ENCODE measurements around the gene S100A14. TPM values are rescaled to one million over a fixed set of nuclear protein-coding genes. Genes with fewer than 3 reads are reported as not detected.

The S100A14 gene
- polyA plus RNA-seq (2013): not detected

DNA sequence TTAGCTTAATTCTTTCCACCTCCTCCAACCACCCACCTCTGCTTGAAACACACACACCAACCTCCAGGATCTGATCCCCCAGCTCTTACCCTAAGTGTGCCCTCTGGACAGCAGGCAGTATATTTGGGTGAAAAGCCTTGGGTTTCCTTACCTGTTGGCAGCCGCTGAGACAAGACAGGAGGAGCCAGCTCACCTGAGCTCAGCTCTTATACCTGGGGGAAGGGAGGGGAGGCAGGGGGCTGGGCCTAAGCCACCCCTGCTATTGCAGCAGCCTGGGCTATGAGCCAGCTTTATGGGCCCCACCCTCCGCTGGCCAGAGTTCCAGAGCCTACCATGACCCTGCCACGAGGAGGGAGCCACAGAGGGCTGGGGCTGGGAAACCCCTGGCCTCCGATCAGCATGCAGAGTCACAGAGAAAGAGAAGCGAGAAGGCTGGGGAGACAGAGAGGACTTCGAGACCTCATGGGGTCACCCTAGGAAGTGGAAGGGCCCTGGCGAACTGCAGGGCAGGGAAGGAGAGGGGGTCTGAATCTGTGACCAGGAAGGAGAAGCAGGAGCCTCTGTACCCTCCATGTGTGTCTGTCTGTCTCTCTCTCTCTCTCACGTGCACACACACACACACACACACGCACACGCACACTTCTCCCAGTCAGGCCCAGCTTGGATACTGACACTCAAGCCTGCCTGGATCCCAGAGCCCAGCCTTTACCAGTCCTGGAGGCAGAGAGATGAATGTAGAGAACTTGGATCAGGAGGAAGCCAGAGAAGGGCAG, at the start of gene S100A14:
S100A14 (minus strand) TSS at position 182 of the 773 bp plus-strand sequence. CDS start 467 bp downstream, outside the sequence.
- Histone ChIP-seq H3K36me3 (ENCODE audit: control insufficient read depth in 4 of 4, insufficient read depth in 4 of 4, low read length in 3 of 4) (no peaks in the 10 kb centered on the region), H3K27me3 (replicated peaks in 2 of 5; ENCODE audit: control insufficient read depth in 4 of 5, insufficient read depth in 5 of 5, low read length in 4 of 5) (no peaks in the 10 kb centered on the region), H3K4me1 (ENCODE audit: control extremely low read depth in 1 of 4, control insufficient read depth in 4 of 4, insufficient read depth in 4 of 4, low read length in 3 of 4) (peaks cover 0 to 8% (median 2%) of the 10 kb centered on the region in 4 experiments), H3K27ac (ENCODE audit: insufficient read depth in 1 of 2, low read depth in 1 of 2, low read length in 2 of 2, poor library complexity in 1 of 2, severe bottlenecking in 2 of 2) (no peak within 1 kb of the TSS), H3K4me3 (ENCODE audit: control insufficient read depth in 1 of 7, extremely low read depth in 1 of 7, insufficient read depth in 4 of 7, low read depth in 2 of 7, low read length in 6 of 7) (no peak within 1 kb of the TSS), H3K9me3 (ENCODE audit: control extremely low read depth in 1 of 5, control insufficient read depth in 4 of 5, insufficient read depth in 2 of 5, low read depth in 1 of 5, low read length in 4 of 5) (peaks cover 0 to 1% (median 0%) of the 10 kb centered on the region in 5 experiments)
- DNase-seq: no peak
- ChIA-PET POLR2A (interaction anchor here (0.6 to 1.3 kb wide), 2 partner anchors 44 to 112 kb away, joined by 3 to 4 read pairs; partner anchors contain the start of gene INTS3), CTCF (interaction anchor here (0.6 to 21.2 kb wide), 12 partner anchors 8 to 107 kb away, joined by 3 to 262 read pairs (median 8); partner anchors contain the start of genes CHTOP, S100A1 and S100A13)
- 100% methylated on average over 7 of the region's 10 CpGs for WGBS (ENCODE audit: insufficient coverage)

DNA sequence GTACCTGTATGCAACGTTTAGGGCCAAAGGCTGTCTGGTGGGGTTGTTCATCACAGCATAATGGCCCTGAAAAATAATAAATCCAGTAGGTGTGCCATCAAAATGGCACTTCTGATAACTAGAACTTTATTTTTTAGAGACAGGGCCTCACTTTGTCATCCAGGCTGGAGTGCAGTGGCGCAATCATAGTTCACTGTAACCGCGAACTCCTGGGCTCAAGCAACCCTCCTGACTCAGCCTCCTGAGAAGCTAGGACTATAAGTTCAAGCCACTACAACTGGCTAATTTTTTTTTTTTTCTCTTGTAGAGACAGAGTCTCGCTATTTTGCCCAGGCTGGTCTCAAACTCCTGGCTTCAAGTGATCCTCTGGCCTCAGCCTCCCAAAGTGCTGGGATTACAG, 47.1 kb upstream of the S100A14 start:
- H3K9me3 ChIP-seq (ENCODE audit: control extremely low read depth in 1 of 5, control insufficient read depth in 4 of 5, insufficient read depth in 2 of 5, low read depth in 1 of 5, low read length in 4 of 5): no peaks in the 10 kb centered on the region
- DNase-seq: no peak
- peaks cover 3 to 13% (median 10%) of the 10 kb centered on the region in 4 experiments for H3K4me1 ChIP-seq (ENCODE audit: control extremely low read depth in 1 of 4, control insufficient read depth in 4 of 4, insufficient read depth in 4 of 4, low read length in 3 of 4)
- ChIA-PET CTCF (no interaction called here), POLR2A (no interaction called here)
- WGBS (ENCODE audit: insufficient coverage): 83% methylated on average over 4 of the region's 5 CpGs
- H3K27ac ChIP-seq (ENCODE audit: insufficient read depth in 1 of 2, low read depth in 1 of 2, low read length in 2 of 2, poor library complexity in 1 of 2, severe bottlenecking in 2 of 2): no peak overlapping the region
- peaks cover 29 to 75% (median 58%) of the 10 kb centered on the region in 4 experiments for H3K36me3 ChIP-seq (ENCODE audit: control insufficient read depth in 4 of 4, insufficient read depth in 4 of 4, low read length in 3 of 4)
- H3K4me3 ChIP-seq (ENCODE audit: control insufficient read depth in 1 of 7, extremely low read depth in 1 of 7, insufficient read depth in 4 of 7, low read depth in 2 of 7, low read length in 6 of 7): no peak overlapping the region
- no peaks in the 10 kb centered on the region for H3K27me3 ChIP-seq (replicated peaks in 2 of 5; ENCODE audit: control insufficient read depth in 4 of 5, insufficient read depth in 5 of 5, low read length in 4 of 5)

DNA sequence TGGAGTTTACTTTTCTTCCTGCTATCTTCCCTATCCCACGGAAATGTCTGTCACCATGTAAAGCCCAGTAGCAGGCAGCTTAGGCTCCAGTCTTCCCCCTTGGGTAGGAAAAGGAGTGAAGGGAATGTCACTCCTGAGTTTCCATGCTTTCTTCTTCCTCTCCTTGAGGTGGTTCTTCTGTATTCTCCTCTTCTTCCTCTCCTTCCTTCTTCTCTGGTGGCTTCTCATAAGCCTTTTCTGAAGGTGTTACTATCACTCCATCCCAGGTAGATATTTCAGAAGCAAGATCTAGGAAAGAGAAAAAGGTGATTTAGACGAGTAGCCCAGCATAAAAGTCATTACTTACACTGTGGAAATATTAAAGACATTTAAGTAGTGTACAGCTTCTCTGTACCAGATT, 46.1 kb upstream of the S100A14 start:
- ChIA-PET POLR2A (interaction anchor here (0.6 to 1.3 kb wide), 3 partner anchors 23 to 28 kb away, joined by 3 to 4 read pairs (median 3); partner anchors contain the start of gene CHTOP), CTCF (no interaction called here)
- H3K4me3 ChIP-seq (ENCODE audit: control insufficient read depth in 1 of 7, extremely low read depth in 1 of 7, insufficient read depth in 4 of 7, low read depth in 2 of 7, low read length in 6 of 7): no peak overlapping the region
- H3K4me1 ChIP-seq (ENCODE audit: control extremely low read depth in 1 of 4, control insufficient read depth in 4 of 4, insufficient read depth in 4 of 4, low read length in 3 of 4): peaks cover 3 to 18% (median 13%) of the 10 kb centered on the region in 4 experiments
- no peak for DNase-seq
- H3K36me3 ChIP-seq (ENCODE audit: control insufficient read depth in 4 of 4, insufficient read depth in 4 of 4, low read length in 3 of 4): peaks cover 21 to 65% (median 52%) of the 10 kb centered on the region in 4 experiments
- H3K9me3 ChIP-seq (ENCODE audit: control extremely low read depth in 1 of 5, control insufficient read depth in 4 of 5, insufficient read depth in 2 of 5, low read depth in 1 of 5, low read length in 4 of 5): no peaks in the 10 kb centered on the region
- WGBS (ENCODE audit: insufficient coverage): no CpG with 5 or more reads among the region's 2 CpGs
- H3K27ac ChIP-seq (ENCODE audit: insufficient read depth in 1 of 2, low read depth in 1 of 2, low read length in 2 of 2, poor library complexity in 1 of 2, severe bottlenecking in 2 of 2): no peak overlapping the region
- H3K27me3 ChIP-seq (replicated peaks in 2 of 5; ENCODE audit: control insufficient read depth in 4 of 5, insufficient read depth in 5 of 5, low read length in 4 of 5): no peaks in the 10 kb centered on the region

DNA sequence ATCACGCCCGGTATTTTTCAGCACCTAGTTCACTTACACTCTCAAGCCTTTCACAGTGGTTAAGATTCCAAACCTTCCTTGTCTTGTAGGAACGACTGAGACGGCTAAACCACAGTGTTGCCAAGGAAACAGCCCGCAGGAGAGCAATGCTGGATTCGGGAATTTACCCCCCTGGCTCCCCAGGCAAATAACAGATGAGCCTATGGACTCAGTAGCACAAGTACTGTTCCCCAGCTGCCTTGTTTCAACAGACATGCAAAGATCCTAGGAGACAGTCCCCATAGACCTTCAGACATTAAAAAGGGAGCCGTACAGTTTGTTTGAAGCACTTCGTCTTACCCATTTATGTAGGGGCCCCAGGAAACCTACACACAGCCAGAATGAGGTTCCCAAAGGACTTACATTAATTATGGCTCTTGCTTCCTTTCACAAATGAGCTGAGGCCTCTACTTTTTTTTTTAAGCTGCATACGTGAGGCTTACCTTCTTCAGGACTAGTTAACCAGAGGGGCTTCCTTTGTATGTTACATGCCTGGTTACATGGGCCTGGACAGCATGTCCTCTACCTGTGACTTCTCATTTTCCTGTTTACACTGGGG, 45.1 kb upstream of the S100A14 start:
- ChIA-PET POLR2A (interaction anchor here (0.7 to 1.3 kb wide), 3 partner anchors 22 to 36 kb away, joined by 3 to 4 read pairs (median 3); partner anchors contain the start of gene CHTOP), CTCF (no interaction called here)
- 88% methylated on average over 9 of the region's 9 CpGs for whole genome bisulfite sequencing (ENCODE audit: insufficient coverage)

DNA sequence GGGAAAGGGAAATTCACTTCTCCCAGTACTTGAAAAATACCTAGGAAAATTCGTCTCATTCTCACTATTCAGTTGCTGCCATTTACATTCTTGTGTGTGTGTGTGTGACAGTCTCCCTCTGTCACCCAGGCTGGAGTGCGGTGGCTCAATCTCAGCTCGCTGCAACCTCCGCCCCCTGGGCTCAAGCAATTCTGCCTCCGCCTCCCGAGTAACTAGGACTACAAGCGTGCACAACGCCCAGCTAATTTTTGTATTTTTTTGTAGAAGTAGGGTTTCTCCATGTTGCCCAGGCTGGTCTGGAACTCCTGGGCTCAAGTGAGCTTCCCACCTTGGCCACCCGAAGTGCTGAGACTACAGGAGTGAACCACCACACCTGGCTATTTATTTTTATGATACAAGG, 43.5 kb upstream of the S100A14 start:
- H3K27me3 ChIP-seq (replicated peaks in 2 of 5; ENCODE audit: control insufficient read depth in 4 of 5, insufficient read depth in 5 of 5, low read length in 4 of 5): no peaks in the 10 kb centered on the region
- H3K4me1 ChIP-seq (ENCODE audit: control extremely low read depth in 1 of 4, control insufficient read depth in 4 of 4, insufficient read depth in 4 of 4, low read length in 3 of 4): peaks cover 3 to 18% (median 13%) of the 10 kb centered on the region in 4 experiments
- DNase-seq: no peak
- CTCF ChIA-PET: interaction anchor here (1.3 to 1.5 kb wide), 3 partner anchors 10 to 16 kb away, joined by 4 to 6 read pairs (median 4); partner anchors contain the start of gene ILF2
- peaks cover 10 to 39% (median 32%) of the 10 kb centered on the region in 4 experiments for H3K36me3 ChIP-seq (ENCODE audit: control insufficient read depth in 4 of 4, insufficient read depth in 4 of 4, low read length in 3 of 4)
- POLR2A ChIA-PET: interaction anchor here (1.3 kb wide), 1 partner anchor 26 kb away, joined by 10 read pairs; the partner anchor contains the start of gene CHTOP
- 100% methylated on average over 8 of the region's 9 CpGs for WGBS (ENCODE audit: insufficient coverage)
- no peak overlapping the region for H3K27ac ChIP-seq (ENCODE audit: insufficient read depth in 1 of 2, low read depth in 1 of 2, low read length in 2 of 2, poor library complexity in 1 of 2, severe bottlenecking in 2 of 2)
- no peaks in the 10 kb centered on the region for H3K9me3 ChIP-seq (ENCODE audit: control extremely low read depth in 1 of 5, control insufficient read depth in 4 of 5, insufficient read depth in 2 of 5, low read depth in 1 of 5, low read length in 4 of 5)
- peak overlapping the region in 5 of 7 experiments; percentile 77 to 97 (median 90) for H3K4me3 ChIP-seq (ENCODE audit: control insufficient read depth in 1 of 7, extremely low read depth in 1 of 7, insufficient read depth in 4 of 7, low read depth in 2 of 7, low read length in 6 of 7)

More for the DNA sequence above, 45.1 kb upstream of the S100A14 start:
- DNase-seq: no peak
- Histone ChIP-seq H3K27me3 (replicated peaks in 2 of 5; ENCODE audit: control insufficient read depth in 4 of 5, insufficient read depth in 5 of 5, low read length in 4 of 5) (no peaks in the 10 kb centered on the region), H3K27ac (ENCODE audit: insufficient read depth in 1 of 2, low read depth in 1 of 2, low read length in 2 of 2, poor library complexity in 1 of 2, severe bottlenecking in 2 of 2) (no peak overlapping the region), H3K4me1 (ENCODE audit: control extremely low read depth in 1 of 4, control insufficient read depth in 4 of 4, insufficient read depth in 4 of 4, low read length in 3 of 4) (peaks cover 3 to 18% (median 13%) of the 10 kb centered on the region in 4 experiments), H3K36me3 (ENCODE audit: control insufficient read depth in 4 of 4, insufficient read depth in 4 of 4, low read length in 3 of 4) (peaks cover 16 to 55% (median 44%) of the 10 kb centered on the region in 4 experiments), H3K4me3 (ENCODE audit: control insufficient read depth in 1 of 7, extremely low read depth in 1 of 7, insufficient read depth in 4 of 7, low read depth in 2 of 7, low read length in 6 of 7) (no peak overlapping the region), H3K9me3 (ENCODE audit: control extremely low read depth in 1 of 5, control insufficient read depth in 4 of 5, insufficient read depth in 2 of 5, low read depth in 1 of 5, low read length in 4 of 5) (no peaks in the 10 kb centered on the region)

DNA sequence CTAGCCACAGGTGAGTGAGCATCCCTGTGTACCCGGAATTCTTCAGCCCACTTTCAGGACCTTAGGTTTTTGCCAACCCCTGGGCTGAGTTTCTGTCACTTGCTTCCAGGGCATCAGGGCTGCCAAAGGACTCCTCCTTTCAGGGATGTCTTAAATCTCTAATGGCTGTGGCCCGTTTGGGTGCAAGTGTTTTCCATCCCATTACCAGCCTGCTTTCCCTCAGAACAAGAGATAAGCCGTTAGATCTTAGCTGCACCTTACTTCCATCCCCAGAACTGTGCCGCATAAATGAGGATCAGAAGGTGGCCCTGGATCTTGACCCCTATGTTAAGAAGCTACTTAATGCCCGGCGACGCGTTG, 43.0 kb upstream of the S100A14 start:
- DNase-seq: no peak
- POLR2A ChIA-PET: interaction anchor here (1.3 kb wide), 1 partner anchor 25 kb away, joined by 10 read pairs; the partner anchor contains the start of gene CHTOP
- H3K27ac ChIP-seq (ENCODE audit: insufficient read depth in 1 of 2, low read depth in 1 of 2, low read length in 2 of 2, poor library complexity in 1 of 2, severe bottlenecking in 2 of 2): peak overlapping the region; percentile 77 to 85
- H3K36me3 ChIP-seq (ENCODE audit: control insufficient read depth in 4 of 4, insufficient read depth in 4 of 4, low read length in 3 of 4): peaks cover 7 to 34% (median 27%) of the 10 kb centered on the region in 4 experiments
- H3K9me3 ChIP-seq (ENCODE audit: control extremely low read depth in 1 of 5, control insufficient read depth in 4 of 5, insufficient read depth in 2 of 5, low read depth in 1 of 5, low read length in 4 of 5): no peaks in the 10 kb centered on the region
- H3K27me3 ChIP-seq (replicated peaks in 2 of 5; ENCODE audit: control insufficient read depth in 4 of 5, insufficient read depth in 5 of 5, low read length in 4 of 5): no peaks in the 10 kb centered on the region
- WGBS (ENCODE audit: insufficient coverage): 63% methylated on average over 8 of the region's 8 CpGs
- CTCF ChIA-PET: interaction anchor here (0.9 to 1.5 kb wide), 4 partner anchors 10 to 93 kb away, joined by 3 to 6 read pairs (median 4); partner anchors contain the start of gene ILF2
- H3K4me3 ChIP-seq (ENCODE audit: control insufficient read depth in 1 of 7, extremely low read depth in 1 of 7, insufficient read depth in 4 of 7, low read depth in 2 of 7, low read length in 6 of 7): peak overlapping the region; percentile 66 to 97 (median 88)
- peaks cover 3 to 18% (median 13%) of the 10 kb centered on the region in 4 experiments for H3K4me1 ChIP-seq (ENCODE audit: control extremely low read depth in 1 of 4, control insufficient read depth in 4 of 4, insufficient read depth in 4 of 4, low read length in 3 of 4)
